Neuron (in vitro differentiated cells): ENCODE measurements around the gene BICRA.
"Not testable (repeated sequence)": the region's sequence is repeated elsewhere in the genome, so short reads cannot be mapped to it uniquely, and the experiment has no call there.

Source experiments
- H2AFZ ChIP-seq: one replicate; pipeline ENCODE4 v1.6.1; 2013; ENCODE audit warnings: low read depth, mild to moderate bottlenecking, inconsistent platforms, low read length, moderate library complexity
- H3K27me3 ChIP-seq: one replicate; pipeline ENCODE4 v1.6.1; 2013; ENCODE audit warnings: low read length; ENCODE audit not compliant: insufficient read depth
- H3K36me3 ChIP-seq: one replicate; pipeline ENCODE4 v1.6.1; 2013; ENCODE audit warnings: low read length; ENCODE audit not compliant: insufficient read depth
- H3K4me1 ChIP-seq: one replicate; pipeline ENCODE4 v1.6.1; 2013; ENCODE audit warnings: low read length; ENCODE audit not compliant: insufficient read depth
- H3K4me3 ChIP-seq: 2 replicates; pipeline ENCODE4 v1.5.1; 2013; ENCODE audit warnings: mild to moderate bottlenecking, low read length, moderate library complexity
- H3K9me3 ChIP-seq: one replicate; pipeline ENCODE4 v1.6.1; 2013; ENCODE audit warnings: low read length

Gene BICRA

DNA sequence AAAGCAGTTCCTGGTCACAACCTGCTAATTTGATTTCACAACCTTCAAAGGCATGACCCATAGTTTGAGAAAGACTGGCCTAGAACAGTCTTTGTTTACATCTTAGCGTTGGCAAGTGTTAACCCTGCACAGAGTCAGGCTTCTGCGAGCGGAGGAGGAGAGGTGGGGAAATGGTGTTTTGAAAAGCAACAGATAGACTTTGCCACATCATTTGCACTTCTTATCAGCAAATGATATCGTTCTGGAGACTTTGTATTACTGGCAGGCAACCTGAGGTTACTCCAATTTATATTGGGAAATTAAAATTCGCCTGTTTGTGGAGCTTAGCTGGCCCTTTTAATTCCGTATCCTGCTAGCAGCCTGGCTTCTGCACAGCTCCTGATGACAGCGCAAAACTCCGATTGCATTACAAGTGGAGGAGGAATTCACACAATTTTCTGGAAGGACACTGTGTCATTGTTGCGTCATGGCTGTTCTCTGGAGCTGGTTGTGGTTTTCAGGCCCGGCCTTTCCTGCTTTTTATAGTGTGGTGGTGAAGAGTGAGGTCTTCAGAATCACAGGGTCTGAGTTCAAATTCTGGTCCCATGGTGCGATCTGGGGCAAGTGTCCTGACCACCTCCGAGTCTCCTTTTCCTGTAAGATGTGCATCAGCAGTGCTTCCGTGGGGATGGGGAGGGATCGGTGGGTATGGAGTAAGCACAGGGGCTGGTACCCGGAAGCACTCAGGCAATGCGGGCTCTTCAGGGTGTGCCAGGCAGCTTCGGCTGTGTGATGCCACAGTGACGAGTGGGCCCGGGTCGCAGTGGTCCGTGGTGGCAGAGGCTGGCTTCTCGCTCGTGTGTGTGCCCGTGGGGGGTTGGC, 55.2 kb downstream of the BICRA start:
- no peaks in the 10 kb centered on the region for H3K27me3 ChIP-seq
- H3K4me1 ChIP-seq: peaks cover 15% of the 10 kb centered on the region
- H3K9me3 ChIP-seq: no peaks in the 10 kb centered on the region
- no peak overlapping the region for H3K4me3 ChIP-seq
- H2AFZ ChIP-seq: no peak overlapping the region
- no peaks in the 10 kb centered on the region for H3K36me3 ChIP-seq

DNA sequence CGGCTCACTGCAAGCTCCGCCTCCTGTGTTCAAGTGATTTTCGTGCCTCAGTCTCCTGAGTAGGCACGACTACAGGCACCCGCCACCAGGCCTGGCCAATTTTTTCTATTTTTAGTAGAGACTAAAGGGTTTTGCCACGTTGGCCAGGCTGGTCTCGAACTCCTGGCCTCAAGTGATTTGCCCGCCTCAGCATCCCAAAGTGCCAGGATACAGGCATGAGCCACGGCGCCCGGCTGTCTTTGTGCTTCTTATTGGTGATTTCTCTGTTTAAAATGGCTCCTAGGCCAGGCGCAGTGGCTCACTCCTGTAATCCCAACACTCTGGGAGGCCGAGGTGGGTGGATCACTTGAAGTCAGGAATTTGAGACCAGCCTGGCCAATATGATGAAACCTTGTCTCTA, 59.6 kb downstream of the BICRA start:
- not testable (repeated sequence) for H3K27me3 ChIP-seq, H3K4me3 ChIP-seq, H2AFZ ChIP-seq, H3K9me3 ChIP-seq
- Histone ChIP-seq H3K36me3 (peaks cover 23% of the 10 kb centered on the region), H3K4me1 (peaks cover 11% of the 10 kb centered on the region)

DNA sequence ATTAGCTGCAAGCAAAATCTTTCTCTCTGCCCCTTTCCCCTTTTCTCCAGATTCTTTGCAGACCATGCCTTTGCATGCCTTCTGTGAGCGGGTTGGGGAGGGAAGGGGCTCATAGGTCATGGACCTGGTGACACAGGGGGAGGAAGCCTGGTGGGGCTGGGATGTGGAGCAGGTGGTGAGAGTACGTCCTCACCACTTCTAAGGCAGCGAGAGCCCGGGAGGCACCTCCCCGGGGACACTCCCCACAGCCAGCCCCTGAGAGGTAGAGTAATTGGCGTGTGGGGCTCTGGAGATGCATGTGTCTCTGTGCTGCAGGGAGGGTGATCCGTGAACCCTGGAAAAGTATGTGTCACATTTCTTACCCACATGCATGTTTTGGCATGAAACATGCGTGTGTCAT, 61.8 kb downstream of the BICRA start:
- Histone ChIP-seq H2AFZ (no peak overlapping the region), H3K36me3 (peaks cover 45% of the 10 kb centered on the region), H3K9me3 (no peaks in the 10 kb centered on the region), H3K27me3 (no peaks in the 10 kb centered on the region), H3K4me1 (peaks cover 11% of the 10 kb centered on the region), H3K4me3 (no peak overlapping the region)

DNA sequence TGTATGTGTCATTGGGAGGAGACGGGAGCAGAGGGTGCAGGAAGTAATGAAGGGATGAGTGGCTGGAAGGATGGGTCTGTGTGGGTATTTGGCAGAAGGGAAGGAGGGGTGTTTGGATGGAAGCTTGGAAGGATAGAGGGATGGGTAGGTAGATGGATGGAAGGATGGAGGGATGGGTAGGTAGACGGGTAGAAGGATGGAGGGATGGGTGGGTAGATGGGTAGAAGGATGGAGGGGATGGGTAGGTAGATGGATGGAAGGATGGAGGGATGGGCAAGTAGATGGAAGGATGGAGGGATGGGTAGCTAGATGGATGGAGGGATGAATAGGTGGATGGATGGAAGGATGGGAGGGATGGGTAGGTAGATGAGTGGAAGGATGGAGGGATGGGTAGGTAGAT, 62.6 kb downstream of the BICRA start:
- Histone ChIP-seq H3K4me3 (no peak overlapping the region), H2AFZ (no peak overlapping the region), H3K27me3 (no peaks in the 10 kb centered on the region), H3K36me3 (peaks cover 50% of the 10 kb centered on the region), H3K4me1 (peaks cover 10% of the 10 kb centered on the region), H3K9me3 (no peaks in the 10 kb centered on the region)

DNA sequence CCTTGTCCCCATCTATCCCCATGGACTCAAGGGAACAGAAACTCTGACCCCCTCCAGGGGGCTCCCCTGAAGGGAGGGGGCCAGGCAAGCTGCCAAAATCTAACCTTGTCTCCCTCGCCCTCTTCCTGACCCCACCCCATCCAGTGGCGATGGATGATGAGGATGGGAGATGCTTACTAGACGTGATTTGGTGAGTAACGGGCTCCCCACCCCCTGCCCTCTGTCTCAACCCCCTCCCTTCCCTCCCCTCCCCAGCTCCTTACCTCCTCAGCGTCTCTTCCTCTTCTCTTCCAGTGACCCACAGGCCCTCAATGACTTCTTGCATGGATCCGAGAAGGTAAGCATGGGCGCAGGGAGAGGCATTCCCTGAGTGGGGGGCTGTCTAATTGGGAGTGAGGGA, 64.5 kb downstream of the BICRA start:
- no peaks in the 10 kb centered on the region for H3K9me3 ChIP-seq
- no peaks in the 10 kb centered on the region for H3K4me1 ChIP-seq
- no peak overlapping the region for H3K4me3 ChIP-seq
- peaks cover 64% of the 10 kb centered on the region for H3K36me3 ChIP-seq
- H2AFZ ChIP-seq: no peak overlapping the region
- no peaks in the 10 kb centered on the region for H3K27me3 ChIP-seq

DNA sequence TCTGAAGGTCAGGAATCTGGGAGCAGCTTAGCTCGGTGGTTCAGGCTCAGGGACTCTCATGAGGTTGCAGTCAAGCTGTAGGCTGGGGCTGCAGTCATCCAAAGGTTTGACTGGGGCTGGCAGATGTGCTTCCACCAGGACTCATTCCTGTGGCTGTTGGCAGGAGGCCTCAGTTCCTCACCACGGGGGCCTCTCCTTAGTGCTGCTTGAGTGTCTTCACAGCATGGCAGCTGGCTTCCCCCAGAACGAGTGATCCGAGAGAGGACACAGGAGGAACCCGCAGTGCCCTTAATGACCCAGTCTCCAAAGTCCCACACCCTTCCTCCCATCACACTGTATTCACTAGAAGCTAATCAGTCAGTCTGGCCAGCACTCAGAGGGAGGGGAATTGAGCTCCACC, 65.6 kb downstream of the BICRA start:
- Histone ChIP-seq H3K27me3 (no peaks in the 10 kb centered on the region), H2AFZ (no peak overlapping the region), H3K4me3 (no peak overlapping the region), H3K4me1 (no peaks in the 10 kb centered on the region), H3K9me3 (no peaks in the 10 kb centered on the region), H3K36me3 (peaks cover 69% of the 10 kb centered on the region)

DNA sequence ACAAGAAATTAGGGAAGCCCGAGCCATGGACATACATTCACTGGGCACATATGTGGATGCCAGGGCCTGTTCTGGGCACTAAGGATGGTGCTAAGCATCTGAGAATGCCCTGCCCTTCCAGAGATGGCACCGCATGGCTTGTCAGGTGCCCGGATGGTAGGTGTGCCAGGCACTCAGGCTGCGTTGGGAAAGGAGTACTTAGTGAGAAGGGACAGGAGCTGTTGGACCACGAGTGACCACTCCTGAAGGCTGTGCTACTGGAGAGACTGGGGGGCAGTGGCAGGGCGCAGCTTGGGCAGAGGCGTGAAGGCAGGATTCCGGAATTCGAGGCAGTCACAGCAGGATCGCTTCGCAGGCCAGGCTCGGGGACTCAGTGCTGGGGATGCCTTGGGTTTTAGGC, 66.3 kb downstream of the BICRA start:
- H3K36me3 ChIP-seq: peaks cover 75% of the 10 kb centered on the region

DNA sequence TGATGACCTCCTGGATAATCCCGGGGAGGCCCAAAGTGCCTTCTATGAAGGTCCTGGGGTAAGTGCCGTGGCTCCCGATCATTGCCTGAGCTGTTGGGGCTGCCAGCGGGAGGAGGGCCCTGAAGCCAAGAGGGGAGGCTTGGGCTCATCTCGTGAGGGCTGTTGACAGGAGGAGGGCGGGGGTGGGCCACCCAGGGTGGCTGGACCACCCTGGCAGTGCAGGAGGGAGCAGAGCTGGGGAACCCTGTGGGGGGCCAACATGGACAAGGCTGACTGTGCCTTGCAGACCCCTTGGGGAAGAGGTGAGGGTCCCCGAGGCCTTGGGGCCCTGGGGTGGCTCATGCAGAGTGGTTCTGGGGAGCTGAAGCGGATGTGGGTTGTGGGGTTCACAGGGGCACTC, 66.9 kb downstream of the BICRA start:
- Histone ChIP-seq H3K4me1 (no peaks in the 10 kb centered on the region), H3K4me3 (no peak overlapping the region), H2AFZ (no peak overlapping the region), H3K27me3 (no peaks in the 10 kb centered on the region), H3K36me3 (peaks cover 75% of the 10 kb centered on the region), H3K9me3 (no peaks in the 10 kb centered on the region)

More for the DNA sequence above, 66.3 kb downstream of the BICRA start:
- no peak overlapping the region for H3K4me3 ChIP-seq
- no peaks in the 10 kb centered on the region for H3K4me1 ChIP-seq
- H2AFZ ChIP-seq: no peak overlapping the region
- H3K9me3 ChIP-seq: no peaks in the 10 kb centered on the region
- H3K27me3 ChIP-seq: no peaks in the 10 kb centered on the region

DNA sequence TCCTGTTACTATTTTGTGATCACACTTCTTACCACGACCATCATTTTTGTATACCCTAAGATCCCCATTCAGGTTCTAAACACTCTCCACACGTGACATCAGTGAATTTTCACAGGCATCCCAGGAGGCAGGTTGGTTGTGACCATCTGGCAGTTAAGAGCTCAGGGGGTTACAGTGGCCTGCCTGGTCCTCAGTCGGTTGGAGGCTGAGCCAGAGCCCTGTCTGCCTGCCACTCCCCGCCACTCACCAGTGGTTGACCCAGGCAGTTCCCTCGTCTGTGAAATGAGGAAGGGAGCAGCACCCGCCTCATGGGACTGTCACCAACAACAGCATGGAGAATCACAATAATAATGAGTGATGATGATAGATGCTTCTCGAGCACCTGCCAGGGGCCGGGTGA, 67.9 kb downstream of the BICRA start:
- Histone ChIP-seq H3K27me3 (no peaks in the 10 kb centered on the region), H3K4me3 (no peak overlapping the region), H3K9me3 (no peaks in the 10 kb centered on the region), H3K4me1 (no peaks in the 10 kb centered on the region), H2AFZ (no peak overlapping the region), H3K36me3 (peaks cover 75% of the 10 kb centered on the region)

DNA sequence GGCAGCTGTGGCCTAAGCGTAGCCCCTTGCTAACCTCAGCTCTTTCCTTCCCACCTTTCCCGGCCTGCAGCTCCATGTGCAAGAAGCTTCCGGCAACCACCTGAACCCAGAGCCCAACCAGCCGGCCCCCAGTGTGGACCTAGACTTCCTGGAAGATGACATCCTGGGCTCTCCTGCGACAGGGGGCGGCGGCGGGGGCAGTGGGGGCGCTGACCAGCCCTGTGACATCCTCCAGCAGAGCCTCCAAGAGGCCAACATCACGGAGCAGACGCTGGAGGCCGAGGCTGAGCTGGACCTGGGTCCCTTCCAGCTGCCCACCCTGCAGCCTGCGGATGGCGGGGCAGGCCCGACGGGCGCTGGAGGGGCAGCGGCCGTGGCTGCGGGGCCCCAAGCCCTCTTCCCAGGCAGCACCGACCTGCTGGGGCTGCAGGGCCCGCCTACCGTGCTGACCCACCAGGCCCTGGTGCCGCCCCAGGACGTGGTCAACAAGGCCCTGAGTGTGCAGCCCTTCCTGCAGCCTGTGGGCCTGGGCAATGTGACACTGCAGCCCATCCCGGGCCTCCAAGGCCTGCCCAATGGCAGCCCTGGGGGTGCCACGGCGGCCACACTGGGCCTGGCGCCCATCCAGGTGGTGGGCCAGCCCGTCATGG, 70.4 kb downstream of the BICRA start:
- Histone ChIP-seq H3K36me3 (peaks cover 70% of the 10 kb centered on the region), H3K27me3 (no peaks in the 10 kb centered on the region), H3K4me1 (no peaks in the 10 kb centered on the region), H3K4me3 (no peak overlapping the region), H2AFZ (no peak overlapping the region), H3K9me3 (no peaks in the 10 kb centered on the region)

DNA sequence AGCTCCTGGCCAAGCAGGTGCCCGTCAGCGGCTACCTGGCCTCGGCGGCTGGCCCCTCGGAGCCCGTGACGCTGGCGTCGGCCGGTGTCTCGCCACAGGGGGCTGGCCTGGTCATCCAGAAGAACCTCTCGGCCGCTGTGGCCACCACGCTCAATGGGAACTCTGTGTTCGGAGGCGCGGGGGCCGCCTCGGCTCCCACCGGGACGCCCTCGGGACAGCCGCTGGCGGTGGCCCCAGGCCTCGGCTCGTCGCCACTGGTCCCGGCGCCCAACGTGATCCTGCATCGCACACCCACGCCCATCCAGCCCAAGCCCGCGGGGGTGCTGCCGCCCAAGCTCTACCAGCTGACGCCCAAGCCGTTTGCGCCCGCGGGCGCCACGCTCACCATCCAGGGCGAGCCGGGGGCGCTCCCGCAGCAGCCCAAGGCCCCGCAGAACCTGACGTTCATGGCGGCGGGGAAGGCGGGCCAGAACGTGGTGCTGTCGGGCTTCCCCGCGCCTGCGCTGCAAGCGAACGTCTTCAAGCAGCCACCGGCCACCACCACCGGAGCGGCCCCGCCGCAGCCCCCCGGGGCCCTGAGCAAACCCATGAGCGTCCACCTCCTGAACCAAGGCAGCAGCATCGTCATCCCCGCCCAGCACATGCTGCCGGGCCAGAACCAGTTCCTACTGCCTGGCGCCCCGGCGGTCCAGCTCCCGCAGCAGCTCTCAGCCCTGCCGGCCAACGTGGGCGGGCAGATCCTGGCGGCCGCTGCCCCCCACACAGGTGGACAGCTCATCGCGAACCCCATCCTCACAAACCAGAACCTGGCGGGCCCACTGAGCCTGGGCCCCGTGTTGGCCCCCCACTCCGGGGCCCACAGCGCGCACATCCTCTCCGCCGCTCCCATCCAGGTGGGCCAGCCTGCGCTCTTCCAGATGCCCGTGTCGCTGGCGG, 71.3 kb downstream of the BICRA start:
- H3K36me3 ChIP-seq: peaks cover 69% of the 10 kb centered on the region

DNA sequence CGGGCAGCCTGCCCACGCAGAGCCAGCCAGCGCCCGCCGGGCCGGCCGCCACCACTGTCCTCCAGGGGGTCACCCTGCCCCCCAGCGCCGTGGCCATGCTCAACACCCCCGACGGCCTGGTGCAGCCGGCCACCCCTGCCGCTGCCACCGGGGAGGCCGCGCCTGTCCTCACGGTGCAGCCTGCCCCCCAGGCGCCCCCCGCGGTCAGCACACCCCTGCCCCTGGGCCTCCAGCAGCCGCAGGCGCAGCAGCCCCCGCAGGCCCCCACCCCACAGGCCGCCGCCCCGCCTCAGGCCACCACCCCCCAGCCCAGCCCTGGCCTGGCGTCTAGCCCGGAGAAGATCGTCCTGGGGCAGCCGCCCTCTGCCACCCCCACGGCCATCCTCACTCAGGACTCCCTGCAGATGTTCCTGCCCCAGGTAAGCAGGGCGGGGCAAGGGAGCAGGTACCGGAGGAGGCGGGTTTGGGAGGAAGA, 72.0 kb downstream of the BICRA start:
- no peaks in the 10 kb centered on the region for H3K9me3 ChIP-seq
- H3K36me3 ChIP-seq: peaks cover 66% of the 10 kb centered on the region
- H2AFZ ChIP-seq: no peak overlapping the region
- H3K27me3 ChIP-seq: no peaks in the 10 kb centered on the region
- no peak overlapping the region for H3K4me3 ChIP-seq
- H3K4me1 ChIP-seq: no peaks in the 10 kb centered on the region

More for the DNA sequence above, 71.3 kb downstream of the BICRA start:
- no peaks in the 10 kb centered on the region for H3K27me3 ChIP-seq
- no peaks in the 10 kb centered on the region for H3K4me1 ChIP-seq
- H3K9me3 ChIP-seq: no peaks in the 10 kb centered on the region
- H3K4me3 ChIP-seq: no peak overlapping the region
- H2AFZ ChIP-seq: no peak overlapping the region

DNA sequence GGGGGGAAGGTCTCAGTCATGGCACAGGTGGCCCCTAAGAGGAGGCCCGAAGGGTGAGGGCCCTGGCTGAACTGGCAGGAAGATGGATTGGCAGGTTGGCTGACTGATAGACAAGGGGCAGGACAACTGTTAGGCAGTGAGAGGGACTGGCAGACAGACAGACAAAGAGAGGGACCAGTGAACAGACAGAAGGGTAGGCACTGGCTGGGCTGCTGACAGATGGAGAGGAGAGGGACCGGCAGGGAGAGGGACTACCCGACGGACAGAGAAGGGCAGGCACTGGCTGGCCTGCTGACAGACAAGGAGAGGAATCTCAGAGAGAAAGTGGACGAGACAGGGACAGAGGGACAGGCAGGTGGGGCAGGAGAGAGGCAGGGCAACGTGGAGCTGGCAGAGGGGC, 72.5 kb downstream of the BICRA start:
- Histone ChIP-seq H3K36me3 (peaks cover 63% of the 10 kb centered on the region), H3K4me1 (no peaks in the 10 kb centered on the region), H3K4me3 (no peak overlapping the region), H2AFZ (no peak overlapping the region), H3K27me3 (no peaks in the 10 kb centered on the region), H3K9me3 (no peaks in the 10 kb centered on the region)
